ENCODE measurements around the gene NELL1. TPM values are rescaled to one million over a fixed set of nuclear protein-coding genes. Genes with fewer than 3 reads are reported as not detected.

NELL1 gene
- total and polyA plus RNA-seq, 4 donors: 0.05 to 0.31 (median 0.12) TPM; not detected in 1

DNA sequence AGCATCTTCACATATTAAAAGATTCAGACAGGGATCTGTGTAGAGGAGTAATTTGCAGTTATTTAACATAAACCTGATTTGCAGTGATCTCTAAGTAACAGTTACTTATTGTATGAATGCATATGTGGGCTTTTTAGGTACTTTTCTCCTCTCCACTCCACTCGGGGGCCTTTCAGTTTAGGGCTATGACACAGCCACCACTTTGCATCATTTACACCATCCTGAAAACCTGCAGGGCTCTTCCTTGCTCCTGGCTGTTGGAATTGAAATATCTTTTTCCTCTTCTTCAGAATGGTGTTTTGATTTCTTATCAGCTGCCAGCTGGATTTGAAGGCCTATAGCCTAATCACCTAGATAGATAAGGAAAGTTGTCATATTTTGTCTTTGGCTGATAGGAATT, 580.8 kb downstream of the NELL1 start:
- Histone ChIP-seq H3K4me3 (no peak overlapping the region), H3K27ac (ENCODE audit: low read depth in 1 of 2, low read length in 1 of 2) (no peak overlapping the region), H3K9ac (ENCODE audit: insufficient read depth in 1 of 2, low read length in 2 of 2) (no peak overlapping the region), H3K36me3 (ENCODE audit: control insufficient read depth in 4 of 4, insufficient read depth in 4 of 4, low read length in 4 of 4) (no peaks in the 10 kb centered on the region), H3K27me3 (ENCODE audit: control insufficient read depth in 3 of 3, insufficient read depth in 3 of 3, low read length in 2 of 3) (no peaks in the 10 kb centered on the region), H3K9me3 (ENCODE audit: control insufficient read depth in 4 of 4, insufficient read depth in 3 of 4, low read length in 3 of 4) (no peaks in the 10 kb centered on the region), H3K4me1 (ENCODE audit: control insufficient read depth in 5 of 5, insufficient read depth in 5 of 5, low read length in 5 of 5) (no peaks in the 10 kb centered on the region)
- TF ChIP-seq, protein P1, sequence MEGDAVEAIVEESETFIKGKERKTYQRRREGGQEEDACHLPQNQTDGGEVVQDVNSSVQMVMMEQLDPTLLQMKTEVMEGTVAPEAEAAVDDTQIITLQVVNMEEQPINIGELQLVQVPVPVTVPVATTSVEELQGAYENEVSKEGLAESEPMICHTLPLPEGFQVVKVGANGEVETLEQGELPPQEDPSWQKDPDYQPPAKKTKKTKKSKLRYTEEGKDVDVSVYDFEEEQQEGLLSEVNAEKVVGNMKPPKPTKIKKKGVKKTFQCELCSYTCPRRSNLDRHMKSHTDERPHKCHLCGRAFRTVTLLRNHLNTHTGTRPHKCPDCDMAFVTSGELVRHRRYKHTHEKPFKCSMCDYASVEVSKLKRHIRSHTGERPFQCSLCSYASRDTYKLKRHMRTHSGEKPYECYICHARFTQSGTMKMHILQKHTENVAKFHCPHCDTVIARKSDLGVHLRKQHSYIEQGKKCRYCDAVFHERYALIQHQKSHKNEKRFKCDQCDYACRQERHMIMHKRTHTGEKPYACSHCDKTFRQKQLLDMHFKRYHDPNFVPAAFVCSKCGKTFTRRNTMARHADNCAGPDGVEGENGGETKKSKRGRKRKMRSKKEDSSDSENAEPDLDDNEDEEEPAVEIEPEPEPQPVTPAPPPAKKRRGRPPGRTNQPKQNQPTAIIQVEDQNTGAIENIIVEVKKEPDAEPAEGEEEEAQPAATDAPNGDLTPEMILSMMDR (IDR thresholded peaks at IDR 0.05; ENCODE audit: control extremely low read depth, extremely low read depth): no peak
- DNase-seq (no peak), ATAC-seq (ENCODE audit: insufficient read depth, low FRiP score) (no peak)
- WGBS, 2 donors: 20 to 21% methylated on average over 1 of the region's 1 CpG

DNA sequence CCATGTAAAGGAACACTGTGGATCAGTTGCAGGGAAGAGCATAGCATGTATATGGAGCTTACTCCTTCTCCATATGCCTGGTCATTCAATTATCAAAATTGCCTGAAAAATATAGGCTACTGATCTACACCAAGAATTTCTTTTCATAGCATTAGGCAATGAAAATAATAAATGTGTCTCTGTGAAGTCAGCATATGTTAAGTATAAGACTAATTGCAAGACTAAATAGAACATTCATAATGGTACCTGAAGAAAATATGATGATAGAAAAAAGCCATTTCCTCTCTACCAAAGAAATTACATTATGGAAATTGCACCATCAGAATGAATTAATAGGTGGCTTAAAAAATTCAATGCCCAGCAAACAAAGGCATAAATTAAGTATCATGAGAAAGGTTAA, 584.7 kb downstream of the NELL1 start:
- Histone ChIP-seq H3K9me3 (ENCODE audit: control insufficient read depth in 4 of 4, insufficient read depth in 3 of 4, low read length in 3 of 4) (no peaks in the 10 kb centered on the region), H3K4me3 (no peak overlapping the region), H3K27me3 (ENCODE audit: control insufficient read depth in 3 of 3, insufficient read depth in 3 of 3, low read length in 2 of 3) (no peaks in the 10 kb centered on the region), H3K4me1 (ENCODE audit: control insufficient read depth in 5 of 5, insufficient read depth in 5 of 5, low read length in 5 of 5) (no peaks in the 10 kb centered on the region), H3K9ac (ENCODE audit: insufficient read depth in 1 of 2, low read length in 2 of 2) (no peak overlapping the region), H3K36me3 (ENCODE audit: control insufficient read depth in 4 of 4, insufficient read depth in 4 of 4, low read length in 4 of 4) (no peaks in the 10 kb centered on the region), H3K27ac (ENCODE audit: low read depth in 1 of 2, low read length in 1 of 2) (no peak overlapping the region)
- TF ChIP-seq, protein P1 (IDR thresholded peaks at IDR 0.05; ENCODE audit: control extremely low read depth, extremely low read depth): no peak
- DNase-seq: no peak
- no peak for ATAC-seq (ENCODE audit: insufficient read depth, low FRiP score)

DNA sequence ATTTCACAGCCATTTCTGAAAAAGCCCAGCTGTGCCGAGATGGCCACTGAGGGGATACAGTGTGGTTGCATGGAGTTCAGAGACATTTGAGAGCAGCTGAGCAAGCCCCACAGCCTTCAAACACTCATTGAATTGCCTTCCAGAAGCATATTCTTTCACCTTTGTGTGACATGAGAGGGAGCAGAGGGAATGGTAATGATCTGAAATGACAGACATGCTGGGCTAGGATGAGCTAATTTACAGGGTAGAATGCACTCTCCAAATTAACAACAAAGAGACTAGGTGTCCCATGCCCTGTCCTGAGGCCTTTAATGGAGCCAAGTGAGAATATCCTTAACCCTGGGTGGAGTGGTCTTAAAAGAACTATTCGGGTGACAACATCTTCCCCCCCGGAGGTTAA, 585.4 kb downstream of the NELL1 start:
- Histone ChIP-seq H3K4me3 (no peak overlapping the region), H3K36me3 (ENCODE audit: control insufficient read depth in 4 of 4, insufficient read depth in 4 of 4, low read length in 4 of 4) (no peaks in the 10 kb centered on the region), H3K9ac (ENCODE audit: insufficient read depth in 1 of 2, low read length in 2 of 2) (no peak overlapping the region), H3K27ac (ENCODE audit: low read depth in 1 of 2, low read length in 1 of 2) (no peak overlapping the region), H3K9me3 (ENCODE audit: control insufficient read depth in 4 of 4, insufficient read depth in 3 of 4, low read length in 3 of 4) (no peaks in the 10 kb centered on the region), H3K27me3 (ENCODE audit: control insufficient read depth in 3 of 3, insufficient read depth in 3 of 3, low read length in 2 of 3) (no peaks in the 10 kb centered on the region), H3K4me1 (ENCODE audit: control insufficient read depth in 5 of 5, insufficient read depth in 5 of 5, low read length in 5 of 5) (no peaks in the 10 kb centered on the region)
- WGBS, 2 donors: 74 to 75% methylated on average over 3 of the region's 3 CpGs
- ATAC-seq (ENCODE audit: insufficient read depth, low FRiP score): no peak
- DNase-seq: no peak
- TF ChIP-seq, protein P1 (IDR thresholded peaks at IDR 0.05; ENCODE audit: control extremely low read depth, extremely low read depth): no peak

DNA sequence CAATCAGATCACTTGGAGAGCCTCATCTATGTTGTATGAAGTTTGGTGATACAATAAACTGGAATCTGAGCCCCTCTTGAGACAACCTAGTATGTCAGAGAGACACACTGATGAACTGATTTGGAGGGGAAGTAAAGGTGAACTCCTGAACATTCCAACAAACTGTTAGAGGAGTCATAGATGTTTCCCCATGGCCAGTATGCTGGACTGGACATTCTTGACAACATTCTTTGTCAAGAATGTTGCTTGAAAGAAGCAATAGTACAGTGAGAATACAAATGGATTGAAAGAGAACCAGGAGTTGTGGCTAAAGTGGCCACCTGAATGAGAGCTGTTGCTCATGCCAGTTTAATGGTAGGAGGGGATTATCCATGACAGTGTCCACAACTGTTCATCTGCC, 588.1 kb downstream of the NELL1 start:
- no peak overlapping the region for H3K9ac ChIP-seq (ENCODE audit: insufficient read depth in 1 of 2, low read length in 2 of 2)
- H3K27me3 ChIP-seq (ENCODE audit: control insufficient read depth in 3 of 3, insufficient read depth in 3 of 3, low read length in 2 of 3): no peaks in the 10 kb centered on the region
- H3K27ac ChIP-seq (ENCODE audit: low read depth in 1 of 2, low read length in 1 of 2): no peak overlapping the region
- DNase-seq: no peak
- no peak overlapping the region for H3K4me3 ChIP-seq
- H3K4me1 ChIP-seq (ENCODE audit: control insufficient read depth in 5 of 5, insufficient read depth in 5 of 5, low read length in 5 of 5): no peaks in the 10 kb centered on the region
- no peaks in the 10 kb centered on the region for H3K9me3 ChIP-seq (ENCODE audit: control insufficient read depth in 4 of 4, insufficient read depth in 3 of 4, low read length in 3 of 4)
- TF ChIP-seq, protein P1 (IDR thresholded peaks at IDR 0.05; ENCODE audit: control extremely low read depth, extremely low read depth): no peak
- ATAC-seq (ENCODE audit: insufficient read depth, low FRiP score): no peak
- H3K36me3 ChIP-seq (ENCODE audit: control insufficient read depth in 4 of 4, insufficient read depth in 4 of 4, low read length in 4 of 4): no peaks in the 10 kb centered on the region
